Gastrocnemius medialis (tissue), 4 donors: ENCODE results near the gene YAP1. TPM values are rescaled to one million over a fixed set of nuclear protein-coding genes. Genes with fewer than 3 reads are reported as not detected.

Source experiments
- ATAC-seq, 2 donors: fragments of 150-250 bp; one replicate each; pipeline ENCODE4 v1.9.1; 2016
- DNase-seq, 2 donors: peaks; one replicate each; pipeline ENCODE4 v3.0.0-alpha.2; 2019
- H3K27ac ChIP-seq, 4 donors: fragments of 200-600 bp; sonication (generic); 1 replicate in 1 of 4; 2 replicates in 3 of 4; pipeline ENCODE4 v1.5.1; 2016 to 2018; ENCODE audit warnings: mild to moderate bottlenecking in 2 of 4, moderate library complexity in 1 of 4
- H3K27me3 ChIP-seq, 3 donors: fragments of 200-600 bp; sonication (generic) in 2 of 3; 1 replicate in 1 of 3; 2 replicates in 2 of 3; pipeline versions ENCODE4 v1.5.1 to v1.6.0; 2016 to 2019; ENCODE audit warnings: mild to moderate bottlenecking in 1 of 3, moderate library complexity in 1 of 3
- H3K36me3 ChIP-seq, 2 donors: fragments of 200-600 bp; sonication (generic) in 1 of 2; one replicate each; pipeline ENCODE4 v1.5.1; 2017 to 2018
- H3K4me1 ChIP-seq, 2 donors: fragments of 200-600 bp; sonication (generic) in 1 of 2; one replicate each; pipeline ENCODE4 v1.5.1; 2016 to 2017; ENCODE audit warnings: mild to moderate bottlenecking in 2 of 2
- H3K4me3 ChIP-seq, 4 donors: fragments of 200-600 bp; sonication (generic) in 3 of 4; 1 replicate in 1 of 4; 2 replicates in 3 of 4; pipeline ENCODE4 v1.5.1; 2016 to 2019; ENCODE audit warnings: mild to moderate bottlenecking in 2 of 4
- H3K9me3 ChIP-seq, 3 donors: fragments of 200-600 bp; sonication (generic) in 2 of 3; 1 replicate in 1 of 3; 2 replicates in 2 of 3; pipeline ENCODE4 v1.5.1; 2016 to 2019
- POLR2A ChIP-seq, 2 donors: fragments of 450-650 bp; IDR thresholded peaks; one replicate each; pipeline ENCODE4 v1.6.1; 2017; ENCODE audit warnings: antibody characterized with exemption in 2 of 2, mild to moderate bottlenecking in 2 of 2, moderate library complexity in 2 of 2
- in situ Hi-C, 4 donors: fragments of 200-750 bp; cut with MboI; loops; one replicate each; pipeline versions ENCODE4 v1.15.0 to v1.8.0; 2017; ENCODE audit warnings: low sequenced_read_pairs in 4 of 4
- intact Hi-C: fragments of 100-400 bp; cut with DNase I; formaldehyde crosslinking; loops from one replicate; pipeline ENCODE4 v1.15.1; 2023; ENCODE audit warnings: low total_unique reads
- total RNA-seq, 4 donors: library from RNA; depleted of rRNA; stranded (reverse); fragments of >200 nt; gene quantifications; one replicate each; pipeline versions ENCODE4 v1.1.0 to v1.2.3, GENCODE V29; 2016
- TF ChIP-seq, protein P1 (sequence below), 5 experiments: fragments of 450-650 bp in 3 of 5; fragments of 200-600 bp in 2 of 5; sonication (generic) in 2 of 5; IDR thresholded peaks in 4 of 5; conservative IDR thresholded peaks in 1 of 5; 1 replicate in 4 of 5; 2 replicates in 1 of 5; pipeline ENCODE4 v1.5.1; 2016 to 2019; ENCODE audit warnings: antibody characterized with exemption in 5 of 5, mild to moderate bottlenecking in 3 of 5, moderate library complexity in 3 of 5

The YAP1 gene
- total RNA-seq, 4 donors from 2014 or later = 41.9 to 89.4 (median 72.6) TPM

DNA sequence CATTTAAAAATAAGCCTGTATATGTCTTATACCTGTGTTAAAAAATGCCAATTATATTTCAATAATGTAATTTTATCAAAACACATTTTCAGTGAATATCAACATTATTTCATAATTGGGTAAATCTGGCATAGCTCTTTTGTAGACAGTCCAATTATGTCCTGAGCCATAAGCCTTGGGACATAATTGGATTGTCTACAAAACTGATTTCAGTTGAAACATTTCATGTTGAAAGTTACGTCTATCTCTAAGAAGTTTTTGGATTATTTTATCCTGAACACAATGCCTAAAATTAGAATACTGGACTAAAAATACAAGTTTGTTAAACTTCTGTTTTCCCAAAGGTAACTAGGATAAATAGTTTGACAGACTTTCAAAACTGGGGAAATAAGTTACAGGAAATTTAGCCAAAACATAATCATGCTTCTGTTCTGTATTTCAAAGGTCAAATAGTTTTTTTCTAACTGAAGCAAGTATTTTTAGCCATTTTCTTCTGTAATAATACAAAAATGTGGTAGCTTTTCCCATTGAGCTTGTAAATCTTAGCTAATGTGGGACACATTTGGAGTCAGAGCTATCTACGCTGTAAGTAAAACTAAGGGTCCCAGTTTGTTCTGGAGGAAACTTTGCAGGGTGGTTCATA lies 106.3 kb downstream of the YAP1 start:
- in situ Hi-C loops = no loop called here
- peak in 1 of 2 donors; percentile 33 for ATAC-seq

DNA sequence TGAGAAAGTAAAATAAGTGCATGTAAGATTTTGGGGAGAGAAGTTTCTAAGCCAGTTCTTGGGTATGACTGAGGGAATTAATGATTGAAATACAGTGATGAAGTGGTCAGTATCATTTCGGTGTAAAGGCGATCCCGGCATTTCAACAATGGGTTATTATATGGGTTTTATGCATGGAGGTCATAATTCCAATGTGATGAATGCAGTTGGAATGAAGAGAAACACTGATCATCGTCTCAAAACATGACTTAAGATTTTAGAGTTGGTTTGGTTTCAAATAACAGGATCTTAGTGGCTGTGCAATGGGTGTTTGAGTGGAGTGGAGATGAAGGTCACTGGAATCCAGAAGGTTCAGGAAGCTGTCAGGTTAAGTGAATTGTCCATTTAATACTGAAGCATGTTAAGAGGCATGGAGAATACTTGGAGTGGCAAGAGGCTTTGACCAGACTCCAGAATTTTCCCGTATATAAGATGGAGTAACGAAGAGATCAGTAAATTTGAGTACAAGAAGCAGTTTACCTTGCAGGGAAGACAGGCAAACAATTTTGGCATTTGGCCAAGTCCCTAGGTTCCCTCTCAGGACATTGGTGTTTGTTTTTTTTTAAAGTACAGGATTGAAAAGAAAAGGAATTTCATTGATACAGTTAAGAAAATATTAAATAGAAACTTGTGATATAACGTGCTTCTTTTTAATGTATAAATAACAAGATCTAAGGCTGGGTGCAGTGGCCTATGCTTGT lies 110.7 kb downstream of the YAP1 start:
- intact Hi-C loops = no loop called here
- no peak for DNase-seq
- no peak for TF ChIP-seq POLR2A (IDR thresholded peaks at IDR 0.05)
- H3K9me3 ChIP-seq = no peaks in the 10 kb centered on the region
- no peaks in the 10 kb centered on the region for H3K36me3 ChIP-seq
- in situ Hi-C loops = no loop called here
- peaks cover 0 to 1% of the 10 kb centered on the region in 2 donors for H3K4me1 ChIP-seq
- no peak overlapping the region for H3K27ac ChIP-seq
- H3K4me3 ChIP-seq = no peak overlapping the region
- H3K27me3 ChIP-seq = no peaks in the 10 kb centered on the region
- ATAC-seq = no peak

More for the DNA sequence above, 106.3 kb downstream of the YAP1 start:
- Histone ChIP-seq H3K9me3 (no peaks in the 10 kb centered on the region), H3K4me3 (no peak overlapping the region), H3K27me3 (no peaks in the 10 kb centered on the region), H3K4me1 (peaks cover 4 to 10% of the 10 kb centered on the region in 2 donors), H3K27ac (peak overlapping the region in 2 of 4 donors; percentile 32 to 33), H3K36me3 (no peaks in the 10 kb centered on the region)
- intact Hi-C loops = no loop called here
- DNase-seq = no peak
- no peak for TF ChIP-seq POLR2A (IDR thresholded peaks at IDR 0.05)

DNA sequence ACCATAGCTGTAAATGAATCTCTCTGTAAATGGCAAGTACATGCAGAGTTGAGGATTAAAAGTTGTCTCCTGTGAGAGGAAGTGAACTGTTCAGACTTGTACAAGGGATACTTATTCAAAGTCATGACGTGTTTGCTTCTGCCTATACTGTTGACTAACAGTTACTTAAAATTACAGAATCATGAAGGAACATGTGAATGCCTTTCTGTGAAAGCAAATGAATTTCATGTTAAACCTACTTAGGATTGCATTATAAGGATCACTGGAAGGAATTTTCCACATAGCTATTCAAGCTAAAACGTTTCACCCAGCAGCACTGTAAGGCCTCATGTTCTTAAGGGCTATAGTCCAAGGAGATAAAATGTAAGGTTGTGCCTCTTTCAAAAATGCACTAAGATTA lies 113.6 kb downstream of the YAP1 start:
- in situ Hi-C loops (no loop called here), intact Hi-C loops (no loop called here)
- no peak overlapping the region for H3K4me3 ChIP-seq
- H3K9me3 ChIP-seq = no peaks in the 10 kb centered on the region
- no peak for DNase-seq
- H3K27me3 ChIP-seq = no peaks in the 10 kb centered on the region
- ATAC-seq = no peak
- TF ChIP-seq POLR2A (IDR thresholded peaks at IDR 0.05) = no peak
- TF ChIP-seq, protein P1, sequence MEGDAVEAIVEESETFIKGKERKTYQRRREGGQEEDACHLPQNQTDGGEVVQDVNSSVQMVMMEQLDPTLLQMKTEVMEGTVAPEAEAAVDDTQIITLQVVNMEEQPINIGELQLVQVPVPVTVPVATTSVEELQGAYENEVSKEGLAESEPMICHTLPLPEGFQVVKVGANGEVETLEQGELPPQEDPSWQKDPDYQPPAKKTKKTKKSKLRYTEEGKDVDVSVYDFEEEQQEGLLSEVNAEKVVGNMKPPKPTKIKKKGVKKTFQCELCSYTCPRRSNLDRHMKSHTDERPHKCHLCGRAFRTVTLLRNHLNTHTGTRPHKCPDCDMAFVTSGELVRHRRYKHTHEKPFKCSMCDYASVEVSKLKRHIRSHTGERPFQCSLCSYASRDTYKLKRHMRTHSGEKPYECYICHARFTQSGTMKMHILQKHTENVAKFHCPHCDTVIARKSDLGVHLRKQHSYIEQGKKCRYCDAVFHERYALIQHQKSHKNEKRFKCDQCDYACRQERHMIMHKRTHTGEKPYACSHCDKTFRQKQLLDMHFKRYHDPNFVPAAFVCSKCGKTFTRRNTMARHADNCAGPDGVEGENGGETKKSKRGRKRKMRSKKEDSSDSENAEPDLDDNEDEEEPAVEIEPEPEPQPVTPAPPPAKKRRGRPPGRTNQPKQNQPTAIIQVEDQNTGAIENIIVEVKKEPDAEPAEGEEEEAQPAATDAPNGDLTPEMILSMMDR (IDR thresholded peaks at IDR 0.05 in 4 of 5, conservative IDR thresholded peaks at IDR 0.05 in 1 of 5) = no peak
- no peaks in the 10 kb centered on the region for H3K4me1 ChIP-seq
- H3K27ac ChIP-seq = no peak overlapping the region
- H3K36me3 ChIP-seq = peaks cover 0 to 3% of the 10 kb centered on the region in 2 donors

DNA sequence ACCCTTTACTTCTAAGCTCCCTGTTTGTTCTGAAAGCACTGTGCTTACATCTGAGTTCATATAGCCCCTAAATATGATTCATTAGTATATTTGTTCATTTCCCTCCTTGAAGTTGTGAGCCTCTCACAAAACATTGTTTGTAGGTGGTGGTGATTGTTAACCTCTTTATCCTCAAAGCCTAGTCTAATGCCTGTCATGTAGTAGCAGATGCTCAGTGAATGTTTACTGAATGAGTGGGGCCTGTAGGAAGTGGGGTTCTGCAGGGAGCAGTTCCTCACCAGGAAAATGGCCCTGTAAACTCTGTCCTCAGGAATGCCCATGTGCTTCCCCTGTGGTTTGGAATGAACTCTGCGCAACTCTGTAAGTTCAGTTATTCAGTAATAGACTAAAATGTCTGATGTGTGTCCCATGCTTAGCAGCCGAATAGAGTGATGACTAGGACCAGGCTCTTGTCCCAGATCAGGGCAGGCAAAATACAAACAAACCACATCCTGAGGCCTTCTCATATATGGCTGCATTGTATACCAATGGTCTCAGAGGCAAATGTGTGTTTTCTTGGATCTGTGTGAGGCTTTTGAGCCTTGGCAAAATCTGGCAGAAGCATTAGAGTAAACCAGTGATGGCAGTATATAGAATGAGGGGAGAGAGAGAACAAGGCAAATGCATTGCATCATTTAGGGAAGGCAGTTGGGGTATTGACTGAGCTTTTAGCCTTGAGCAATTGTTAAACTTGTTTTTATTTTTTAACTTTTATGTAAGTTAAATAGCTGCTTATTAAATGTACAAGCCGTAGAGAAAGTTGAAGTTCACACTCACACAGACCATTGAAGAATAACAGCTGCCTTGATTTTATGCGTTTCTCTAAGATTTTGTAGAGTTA lies 115.7 kb downstream of the YAP1 start:
- Histone ChIP-seq H3K27me3 (no peaks in the 10 kb centered on the region), H3K36me3 (peaks cover 0 to 15% of the 10 kb centered on the region in 2 donors), H3K27ac (no peak overlapping the region), H3K4me1 (no peaks in the 10 kb centered on the region), H3K9me3 (no peaks in the 10 kb centered on the region), H3K4me3 (no peak overlapping the region)
- TF ChIP-seq POLR2A (IDR thresholded peaks at IDR 0.05) = no peak
- TF ChIP-seq, protein P1 (IDR thresholded peaks at IDR 0.05 in 4 of 5, conservative IDR thresholded peaks at IDR 0.05 in 1 of 5) = no peak
- ATAC-seq (no peak), DNase-seq (no peak)
- in situ Hi-C loops = no loop called here
- intact Hi-C loops = no loop called here

DNA sequence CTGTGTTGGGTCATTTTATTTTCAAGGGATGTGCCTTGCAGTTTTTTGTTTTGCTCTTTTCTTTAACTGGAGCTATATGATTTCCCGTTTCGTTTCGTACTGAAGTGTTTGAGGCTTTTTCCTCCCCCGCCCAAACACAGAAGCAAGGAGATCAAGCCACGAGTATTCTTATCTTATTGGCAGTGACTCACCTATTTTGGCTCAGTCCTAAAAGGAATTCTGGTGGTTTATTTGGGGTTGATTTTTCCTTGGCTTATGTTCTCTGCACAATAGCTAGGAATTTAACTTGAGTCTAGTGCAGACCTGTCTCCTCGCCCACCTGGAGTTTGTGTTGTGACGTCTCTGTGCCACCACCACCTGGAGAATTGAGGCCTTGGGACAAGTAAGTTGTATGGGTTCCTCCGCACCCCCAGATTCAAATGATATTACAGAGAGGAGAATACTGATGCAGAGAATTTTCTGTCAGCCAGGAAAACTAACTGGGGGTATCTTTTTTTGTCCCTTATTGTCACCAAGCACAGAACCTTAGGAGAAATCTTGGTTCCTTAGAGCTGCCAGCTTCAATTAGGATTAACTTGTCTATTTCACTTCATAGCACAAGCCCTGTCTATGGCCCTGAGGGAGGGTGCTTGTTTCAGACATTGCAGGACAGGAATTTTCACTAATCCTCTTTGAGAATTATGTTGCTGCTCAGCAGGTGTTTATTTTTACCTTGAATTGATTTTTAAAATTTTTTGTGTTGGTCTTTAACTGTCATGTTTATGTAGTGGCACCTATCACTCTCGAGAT lies 116.6 kb downstream of the YAP1 start:
- in situ Hi-C loops = no loop called here
- H3K27ac ChIP-seq = no peak overlapping the region

More for the DNA sequence above, 116.6 kb downstream of the YAP1 start:
- no peak for ATAC-seq
- no peak overlapping the region for H3K4me3 ChIP-seq
- intact Hi-C loops = no loop called here
- TF ChIP-seq, protein P1 (IDR thresholded peaks at IDR 0.05 in 4 of 5, conservative IDR thresholded peaks at IDR 0.05 in 1 of 5) = no peak
- no peak for TF ChIP-seq POLR2A (IDR thresholded peaks at IDR 0.05)
- no peaks in the 10 kb centered on the region for H3K27me3 ChIP-seq
- H3K9me3 ChIP-seq = no peaks in the 10 kb centered on the region
- no peaks in the 10 kb centered on the region for H3K4me1 ChIP-seq
- DNase-seq = no peak
- H3K36me3 ChIP-seq = peaks cover 0 to 15% of the 10 kb centered on the region in 2 donors
